MM.1S (cell line): Measurements from ENCODE around the gene C19orf85.

ENCODE experiments used
- EZH2 ChIP-seq: fragments of 300-600 bp; sonication (generic); optimal IDR thresholded peaks from 2 replicates; pipeline ENCODE3; 2017; ENCODE audit warnings: low read depth, mild to moderate bottlenecking, antibody characterized with exemption, low read length, mixed read lengths
- TF ChIP-seq, protein P1 (sequence below): fragments of 300-600 bp; sonication (generic); IDR thresholded peaks from 2 replicates; pipeline ENCODE4 v1.5.1; 2016; ENCODE audit warnings: antibody characterized with exemption, low read length, mixed read lengths

DNA sequence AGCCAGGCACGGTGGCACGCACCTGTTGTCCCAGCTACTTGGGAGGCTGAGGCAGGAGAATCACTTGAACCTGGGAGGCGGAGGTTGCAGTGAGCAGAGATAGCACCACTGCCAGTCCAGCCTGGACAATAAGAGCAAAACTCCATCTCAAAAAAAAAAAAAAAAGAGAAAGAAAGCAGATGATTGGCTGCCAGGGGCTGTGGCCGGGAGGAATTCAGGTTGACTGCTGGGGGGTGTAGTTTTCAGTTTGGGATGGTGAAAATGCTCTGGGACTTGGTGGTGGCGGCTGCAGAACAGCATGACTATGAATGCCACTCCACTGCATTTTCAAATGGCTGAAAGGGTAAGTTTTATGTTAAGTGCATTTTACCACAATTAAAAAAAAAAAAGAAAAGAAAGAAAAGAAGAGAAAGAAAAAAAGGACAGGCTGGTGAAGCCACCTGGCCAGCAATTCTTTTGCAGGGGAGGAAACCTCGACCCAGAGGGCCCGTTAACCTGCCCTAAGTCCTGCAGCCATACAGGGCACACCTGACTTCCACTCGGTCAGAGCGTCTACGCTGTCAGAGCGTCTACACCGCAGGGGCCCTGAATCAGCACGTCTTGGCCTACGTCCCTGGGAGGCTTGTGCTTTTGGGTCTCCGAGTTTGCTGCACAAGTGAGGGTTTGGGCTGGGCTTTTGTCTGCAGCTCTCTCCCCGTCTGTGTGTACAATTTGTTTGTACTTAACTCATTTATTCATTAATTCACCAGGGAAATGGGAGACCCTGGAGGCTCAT lies 6.7 kb downstream of the C19orf85 start:
- TF ChIP-seq, protein P1, sequence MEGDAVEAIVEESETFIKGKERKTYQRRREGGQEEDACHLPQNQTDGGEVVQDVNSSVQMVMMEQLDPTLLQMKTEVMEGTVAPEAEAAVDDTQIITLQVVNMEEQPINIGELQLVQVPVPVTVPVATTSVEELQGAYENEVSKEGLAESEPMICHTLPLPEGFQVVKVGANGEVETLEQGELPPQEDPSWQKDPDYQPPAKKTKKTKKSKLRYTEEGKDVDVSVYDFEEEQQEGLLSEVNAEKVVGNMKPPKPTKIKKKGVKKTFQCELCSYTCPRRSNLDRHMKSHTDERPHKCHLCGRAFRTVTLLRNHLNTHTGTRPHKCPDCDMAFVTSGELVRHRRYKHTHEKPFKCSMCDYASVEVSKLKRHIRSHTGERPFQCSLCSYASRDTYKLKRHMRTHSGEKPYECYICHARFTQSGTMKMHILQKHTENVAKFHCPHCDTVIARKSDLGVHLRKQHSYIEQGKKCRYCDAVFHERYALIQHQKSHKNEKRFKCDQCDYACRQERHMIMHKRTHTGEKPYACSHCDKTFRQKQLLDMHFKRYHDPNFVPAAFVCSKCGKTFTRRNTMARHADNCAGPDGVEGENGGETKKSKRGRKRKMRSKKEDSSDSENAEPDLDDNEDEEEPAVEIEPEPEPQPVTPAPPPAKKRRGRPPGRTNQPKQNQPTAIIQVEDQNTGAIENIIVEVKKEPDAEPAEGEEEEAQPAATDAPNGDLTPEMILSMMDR: no peak
- TF ChIP-seq EZH2: no peak
